H54 (cell line): ENCODE results near the gene MB.
"Not testable (repeated sequence)": the region's sequence is repeated elsewhere in the genome, so short reads cannot be mapped to it uniquely, and the experiment has no call there.

ENCODE experiments used
- DNase-seq: peaks from one replicate; pipeline ENCODE4 v3.0.0; 2011; ENCODE audit warnings: low spot score, mixed read lengths; ENCODE audit not compliant: insufficient read length
- FAIRE-seq: peaks from 3 replicates; lab custom pipeline; 2011; peaks lifted over from hg19 to GRCh38; lab: Jason Lieb, UNC
- POLR2A ChIP-seq: IDR thresholded peaks from 2 replicates; pipeline ENCODE4 v1.6.1; 2011; ENCODE audit warnings: low read depth, mild to moderate bottlenecking, low read length

Gene MB

GRCh38 chr22:35629406-35630216, 12.5 kb upstream of the MB start:
- TF ChIP-seq POLR2A: no peak
- DNase-seq (peak; percentile 59), FAIRE-seq (no peak)

- FAIRE-seq (no peak), DNase-seq (no peak)
- no peak for TF ChIP-seq POLR2A
These were observed 11.6 kb upstream of the MB start for GRCh38 chr22:35628732-35629131.

GRCh38 chr22:35627267-35628041, 10.3 kb upstream of the MB start:
- TF ChIP-seq POLR2A: 0 out of 2 replicates have a peak, but pooled peaks have one; percentile 34
- FAIRE-seq (peak; percentile 27), DNase-seq (peak; percentile 57)

- FAIRE-seq (no peak), DNase-seq (no peak)
- TF ChIP-seq POLR2A: no peak
These were observed 8.8 kb upstream of the MB start for GRCh38 chr22:35625763-35626432.

- DNase-seq (no peak), FAIRE-seq (no peak)
- TF ChIP-seq POLR2A: no peak
These were observed 7.4 kb upstream of the MB start for GRCh38 chr22:35624547-35624946.

GRCh38 chr22:35623885-35624284, 6.8 kb upstream of the MB start:
- not testable (repeated sequence) for FAIRE-seq, DNase-seq

GRCh38 chr22:35622191-35622913, 5.2 kb upstream of the MB start:
- FAIRE-seq (no peak), DNase-seq (no peak)
- no peak for TF ChIP-seq POLR2A

GRCh38 chr22:35621451-35621850, 4.3 kb upstream of the MB start:
- DNase-seq: no peak
- TF ChIP-seq POLR2A: no peak
- FAIRE-seq: no peak

- no peak for DNase-seq
- no peak for FAIRE-seq
- TF ChIP-seq POLR2A: no peak
These were observed 3.6 kb upstream of the MB start for GRCh38 chr22:35620624-35621251.

GRCh38 chr22:35619336-35620094, 2.4 kb upstream of the MB start:
- DNase-seq (no peak), FAIRE-seq (no peak)
- TF ChIP-seq POLR2A: no peak

- FAIRE-seq (no peak), DNase-seq (no peak)
- TF ChIP-seq POLR2A: no peak
These were observed 1.5 kb upstream of the MB start for GRCh38 chr22:35618427-35619223.

GRCh38 chr22:35616043-35616442, 1.1 kb downstream of the MB start:
- no peak for TF ChIP-seq POLR2A
- FAIRE-seq (no peak), DNase-seq (no peak)
